Right atrium auricular region (tissue), 2 donors: ENCODE results near the gene RCAN3. TPM values are rescaled to one million over a fixed set of nuclear protein-coding genes. Genes with fewer than 3 reads are reported as not detected.

Experiments
- DNase-seq: peaks from one replicate; pipeline ENCODE4 v3.0.0-alpha.2; 2019; ENCODE audit warnings: low spot score
- H3K27ac ChIP-seq, 2 donors: fragments of 200-600 bp; sonication (generic); 1 replicate in 1 of 2; 2 replicates in 1 of 2; pipeline ENCODE4 v1.5.1; 2016 to 2019
- H3K27me3 ChIP-seq, 2 donors: fragments of 200-600 bp; sonication (generic); one replicate each; pipeline versions ENCODE4 v1.5.1 to v1.6.0; 2017 to 2019
- H3K36me3 ChIP-seq: fragments of 200-600 bp; sonication (generic); one replicate; pipeline ENCODE4 v1.5.1; 2016
- H3K4me1 ChIP-seq, 2 donors: fragments of 200-600 bp; sonication (generic); one replicate each; pipeline versions ENCODE4 v1.5.1 to v1.6.0; 2017 to 2019
- H3K4me3 ChIP-seq, 2 donors: fragments of 200-600 bp; sonication (generic); 1 replicate in 1 of 2; 2 replicates in 1 of 2; pipeline ENCODE4 v1.5.1; 2017 to 2019; ENCODE audit warnings: mild to moderate bottlenecking in 1 of 2, moderate library complexity in 1 of 2
- H3K9me3 ChIP-seq, 2 donors: fragments of 200-600 bp; sonication (generic); one replicate each; pipeline ENCODE4 v1.5.1; 2019
- CTCF ChIP-seq, 2 donors: fragments of 200-600 bp; sonication (generic); IDR thresholded peaks; one replicate each; pipeline ENCODE4 v1.5.1; 2019; ENCODE audit warnings: antibody characterized with exemption in 2 of 2
- total RNA-seq, 2 donors: library from RNA; depleted of rRNA; stranded (reverse); fragments of >200 nt; gene quantifications; one replicate each; pipeline ENCODE4 v1.1.0, GENCODE V29; 2016

Gene RCAN3
- total RNA-seq, 2 donors from 2014 or later: 5.0 to 7.5 TPM

GRCh38 chr1:24551290-24551959 is 48.8 kb downstream of the RCAN3 start:
- no peaks in the 10 kb centered on the region for H3K36me3 ChIP-seq
- no peak for TF ChIP-seq CTCF (IDR thresholded peaks at IDR 0.05)
- H3K4me3 ChIP-seq: no peak overlapping the region
- DNase-seq: no peak
- no peak overlapping the region for H3K27ac ChIP-seq
- H3K9me3 ChIP-seq: no peaks in the 10 kb centered on the region
- peaks cover 0 to 8% of the 10 kb centered on the region in 2 donors for H3K4me1 ChIP-seq
- no peaks in the 10 kb centered on the region for H3K27me3 ChIP-seq

GRCh38 chr1:24551960-24552571 is 49.4 kb downstream of the RCAN3 start:
- H3K4me1 ChIP-seq: peaks cover 0 to 8% of the 10 kb centered on the region in 2 donors
- no peaks in the 10 kb centered on the region for H3K9me3 ChIP-seq
- TF ChIP-seq CTCF (IDR thresholded peaks at IDR 0.05): no peak
- H3K27me3 ChIP-seq: no peaks in the 10 kb centered on the region
- no peak overlapping the region for H3K4me3 ChIP-seq
- no peaks in the 10 kb centered on the region for H3K36me3 ChIP-seq
- no peak for DNase-seq
- no peak overlapping the region for H3K27ac ChIP-seq

- H3K36me3 ChIP-seq: no peaks in the 10 kb centered on the region
- no peak overlapping the region for H3K27ac ChIP-seq
- H3K9me3 ChIP-seq: no peaks in the 10 kb centered on the region
- peaks cover 0 to 8% of the 10 kb centered on the region in 2 donors for H3K4me1 ChIP-seq
- no peaks in the 10 kb centered on the region for H3K27me3 ChIP-seq
- DNase-seq: no peak
- no peak for TF ChIP-seq CTCF (IDR thresholded peaks at IDR 0.05)
- no peak overlapping the region for H3K4me3 ChIP-seq
These were observed 51.3 kb downstream of the RCAN3 start for GRCh38 chr1:24553931-24554330.

- no peak overlapping the region for H3K4me3 ChIP-seq
- no peaks in the 10 kb centered on the region for H3K36me3 ChIP-seq
- TF ChIP-seq CTCF (IDR thresholded peaks at IDR 0.05): no peak
- DNase-seq: no peak
- H3K27ac ChIP-seq: no peak overlapping the region
- H3K9me3 ChIP-seq: no peaks in the 10 kb centered on the region
- peaks cover 0 to 13% of the 10 kb centered on the region in 2 donors for H3K4me1 ChIP-seq
- no peaks in the 10 kb centered on the region for H3K27me3 ChIP-seq
These were observed 52.1 kb downstream of the RCAN3 start for GRCh38 chr1:24554714-24555113.

- H3K4me1 ChIP-seq: peaks cover 0 to 13% of the 10 kb centered on the region in 2 donors
- no peaks in the 10 kb centered on the region for H3K27me3 ChIP-seq
- H3K36me3 ChIP-seq: no peaks in the 10 kb centered on the region
- no peak within 1 kb of the TSS for H3K27ac ChIP-seq
- peak within 1 kb of the TSS; percentile 25 to 41 for H3K4me3 ChIP-seq
- H3K9me3 ChIP-seq: no peaks in the 10 kb centered on the region
- peak in 1 of 2 donors; percentile 41 for TF ChIP-seq CTCF (IDR thresholded peaks at IDR 0.05)
- DNase-seq: no peak
These were observed 53.2 kb downstream of the RCAN3 start, which contains the start of gene NCMAP for GRCh38 chr1:24555591-24556413. TSS of gene NCMAP (plus strand) at chr1:24556087. CDS start at chr1:24595431, 39,344 bp downstream.
